Parathyroid adenoma (tissue), 2 donors: ENCODE results near the gene ST6GALNAC6.

Source experiments
- H2AFZ ChIP-seq: fragments of 300-600 bp; sonication (generic); one replicate; pipeline ENCODE4 v1.7.0; 2017; ENCODE audit warnings: antibody characterized with exemption, mild to moderate bottlenecking
- H3K27ac ChIP-seq: fragments of 300-600 bp; sonication (generic); one replicate; pipeline ENCODE4 v1.7.0; 2017
- H3K27me3 ChIP-seq: fragments of 300-600 bp; sonication (generic); one replicate; pipeline ENCODE4 v1.7.0; 2017; ENCODE audit warnings: low read length; ENCODE audit not compliant: control insufficient read depth, insufficient read depth
- H3K36me3 ChIP-seq: fragments of 300-600 bp; sonication (generic); one replicate; pipeline ENCODE4 v1.7.0; 2017; ENCODE audit warnings: low read length; ENCODE audit not compliant: control insufficient read depth, insufficient read depth
- H3K4me1 ChIP-seq: fragments of 300-600 bp; sonication (generic); one replicate; pipeline ENCODE4 v1.7.0; 2017; ENCODE audit warnings: control low read depth
- H3K4me2 ChIP-seq: fragments of 300-600 bp; sonication (generic); one replicate; pipeline ENCODE4 v1.7.0; 2017; ENCODE audit warnings: low read length
- H3K4me3 ChIP-seq: fragments of 300-600 bp; sonication (generic); one replicate; pipeline ENCODE4 v1.7.0; 2017; ENCODE audit warnings: low read depth, low read length
- H3K79me2 ChIP-seq: fragments of 300-600 bp; sonication (generic); one replicate; pipeline ENCODE4 v1.7.0; 2017; ENCODE audit warnings: control low read depth
- H3K9ac ChIP-seq: fragments of 300-600 bp; sonication (generic); one replicate; pipeline ENCODE4 v1.7.0; 2017; ENCODE audit warnings: mild to moderate bottlenecking
- H3K9me3 ChIP-seq: fragments of 300-600 bp; sonication (generic); one replicate; pipeline ENCODE4 v1.7.0; 2017; ENCODE audit warnings: low read length; ENCODE audit not compliant: control insufficient read depth
- TF ChIP-seq, protein P1 (sequence below): fragments of 300-600 bp; sonication (generic); IDR thresholded peaks from one replicate; pipeline ENCODE4 v1.7.0; 2017; ENCODE audit warnings: antibody characterized with exemption, mild to moderate bottlenecking
- donor health status: primary hyperparathyroidism.

The ST6GALNAC6 gene

DNA sequence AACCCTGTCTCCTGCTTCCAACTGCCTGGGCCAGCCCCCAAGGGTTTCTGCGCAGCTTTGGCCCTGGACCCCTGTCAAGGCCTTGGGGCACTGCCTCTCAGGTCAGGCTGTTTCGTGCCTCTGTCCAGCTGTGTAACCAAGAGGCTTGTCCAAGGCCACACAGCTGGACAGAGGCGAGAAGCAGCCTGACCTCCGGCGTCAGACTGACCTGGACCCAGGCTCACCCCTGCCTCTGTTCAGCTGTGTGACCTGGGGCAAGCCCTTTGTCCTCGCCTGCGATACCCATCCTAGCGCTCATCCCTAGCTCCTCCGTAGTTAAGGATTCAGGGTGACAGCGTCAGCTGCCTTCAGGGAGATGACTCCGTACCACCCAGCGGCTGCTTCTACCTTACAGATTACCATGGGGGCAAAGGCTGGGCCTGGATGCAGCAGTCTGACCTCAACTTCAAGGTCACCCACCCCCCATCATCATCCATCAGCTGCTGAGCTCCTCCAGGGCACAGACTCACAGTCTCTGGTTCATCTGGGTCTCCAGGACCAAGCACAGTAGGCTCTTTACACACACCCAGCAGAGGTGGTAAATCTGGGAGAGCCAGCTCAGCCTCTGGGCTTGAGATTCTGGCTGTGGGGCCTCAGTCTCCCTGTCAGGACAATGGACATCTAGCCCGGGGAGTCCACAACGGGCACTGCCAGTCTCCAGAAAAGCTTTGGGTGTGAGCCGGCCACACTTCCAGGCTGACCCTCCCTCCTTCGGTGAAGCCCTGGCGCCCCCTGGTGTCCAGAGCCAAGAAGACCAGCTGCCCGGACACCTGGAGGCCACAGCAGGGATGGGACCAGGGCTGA is 29.9 kb downstream of the ST6GALNAC6 start:
- TF ChIP-seq, protein P1, sequence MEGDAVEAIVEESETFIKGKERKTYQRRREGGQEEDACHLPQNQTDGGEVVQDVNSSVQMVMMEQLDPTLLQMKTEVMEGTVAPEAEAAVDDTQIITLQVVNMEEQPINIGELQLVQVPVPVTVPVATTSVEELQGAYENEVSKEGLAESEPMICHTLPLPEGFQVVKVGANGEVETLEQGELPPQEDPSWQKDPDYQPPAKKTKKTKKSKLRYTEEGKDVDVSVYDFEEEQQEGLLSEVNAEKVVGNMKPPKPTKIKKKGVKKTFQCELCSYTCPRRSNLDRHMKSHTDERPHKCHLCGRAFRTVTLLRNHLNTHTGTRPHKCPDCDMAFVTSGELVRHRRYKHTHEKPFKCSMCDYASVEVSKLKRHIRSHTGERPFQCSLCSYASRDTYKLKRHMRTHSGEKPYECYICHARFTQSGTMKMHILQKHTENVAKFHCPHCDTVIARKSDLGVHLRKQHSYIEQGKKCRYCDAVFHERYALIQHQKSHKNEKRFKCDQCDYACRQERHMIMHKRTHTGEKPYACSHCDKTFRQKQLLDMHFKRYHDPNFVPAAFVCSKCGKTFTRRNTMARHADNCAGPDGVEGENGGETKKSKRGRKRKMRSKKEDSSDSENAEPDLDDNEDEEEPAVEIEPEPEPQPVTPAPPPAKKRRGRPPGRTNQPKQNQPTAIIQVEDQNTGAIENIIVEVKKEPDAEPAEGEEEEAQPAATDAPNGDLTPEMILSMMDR, result peak; percentile 67
- Histone ChIP-seq H2AFZ (no peak overlapping the region), H3K4me3 (no peak overlapping the region), H3K36me3 (no peaks in the 10 kb centered on the region), H3K27me3 (no peaks in the 10 kb centered on the region), H3K27ac (no peak overlapping the region), H3K4me1 (peaks cover 11% of the 10 kb centered on the region), H3K9me3 (no peaks in the 10 kb centered on the region), H3K79me2 (no peaks in the 10 kb centered on the region), H3K4me2 (no peak overlapping the region), H3K9ac (no peak overlapping the region)

DNA sequence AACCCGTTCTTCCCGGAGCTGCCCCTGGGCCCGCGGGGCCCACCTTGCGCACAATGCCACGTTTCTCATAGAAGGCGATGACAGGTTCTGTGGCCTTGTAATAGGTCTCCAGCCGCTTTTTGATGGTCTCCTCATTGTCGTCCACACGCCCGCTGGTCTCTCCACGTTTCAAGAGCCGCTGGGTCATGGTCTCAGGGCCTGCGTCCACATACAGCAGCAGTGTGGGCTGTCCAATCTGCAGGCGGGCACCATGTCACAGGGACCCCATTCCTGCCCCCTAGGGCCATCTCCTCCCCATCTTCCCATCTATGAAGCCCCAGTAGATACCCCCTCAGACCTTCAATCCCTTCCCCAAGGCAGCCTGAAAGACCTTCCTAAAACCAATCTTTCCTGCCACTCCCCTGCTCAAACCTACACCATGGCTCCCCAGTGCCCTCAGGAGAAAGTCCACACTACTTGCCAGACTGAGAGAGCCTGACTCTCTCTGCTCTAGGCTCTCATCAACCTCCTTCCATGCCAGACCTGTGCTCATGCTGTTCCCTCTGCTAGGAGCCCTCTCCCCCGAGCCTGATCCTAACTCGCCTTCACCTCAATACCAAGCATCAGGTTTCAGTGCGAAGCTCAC is 31.0 kb downstream of the ST6GALNAC6 start:
- no peak overlapping the region for H3K4me3 ChIP-seq
- H3K36me3 ChIP-seq, result no peaks in the 10 kb centered on the region
- no peaks in the 10 kb centered on the region for H3K79me2 ChIP-seq
- peaks cover 11% of the 10 kb centered on the region for H3K4me1 ChIP-seq
- H3K9ac ChIP-seq, result no peak overlapping the region
- TF ChIP-seq, protein P1, result no peak
- H2AFZ ChIP-seq, result no peak overlapping the region
- H3K9me3 ChIP-seq, result no peaks in the 10 kb centered on the region
- no peaks in the 10 kb centered on the region for H3K27me3 ChIP-seq
- no peak overlapping the region for H3K27ac ChIP-seq
- no peak overlapping the region for H3K4me2 ChIP-seq

DNA sequence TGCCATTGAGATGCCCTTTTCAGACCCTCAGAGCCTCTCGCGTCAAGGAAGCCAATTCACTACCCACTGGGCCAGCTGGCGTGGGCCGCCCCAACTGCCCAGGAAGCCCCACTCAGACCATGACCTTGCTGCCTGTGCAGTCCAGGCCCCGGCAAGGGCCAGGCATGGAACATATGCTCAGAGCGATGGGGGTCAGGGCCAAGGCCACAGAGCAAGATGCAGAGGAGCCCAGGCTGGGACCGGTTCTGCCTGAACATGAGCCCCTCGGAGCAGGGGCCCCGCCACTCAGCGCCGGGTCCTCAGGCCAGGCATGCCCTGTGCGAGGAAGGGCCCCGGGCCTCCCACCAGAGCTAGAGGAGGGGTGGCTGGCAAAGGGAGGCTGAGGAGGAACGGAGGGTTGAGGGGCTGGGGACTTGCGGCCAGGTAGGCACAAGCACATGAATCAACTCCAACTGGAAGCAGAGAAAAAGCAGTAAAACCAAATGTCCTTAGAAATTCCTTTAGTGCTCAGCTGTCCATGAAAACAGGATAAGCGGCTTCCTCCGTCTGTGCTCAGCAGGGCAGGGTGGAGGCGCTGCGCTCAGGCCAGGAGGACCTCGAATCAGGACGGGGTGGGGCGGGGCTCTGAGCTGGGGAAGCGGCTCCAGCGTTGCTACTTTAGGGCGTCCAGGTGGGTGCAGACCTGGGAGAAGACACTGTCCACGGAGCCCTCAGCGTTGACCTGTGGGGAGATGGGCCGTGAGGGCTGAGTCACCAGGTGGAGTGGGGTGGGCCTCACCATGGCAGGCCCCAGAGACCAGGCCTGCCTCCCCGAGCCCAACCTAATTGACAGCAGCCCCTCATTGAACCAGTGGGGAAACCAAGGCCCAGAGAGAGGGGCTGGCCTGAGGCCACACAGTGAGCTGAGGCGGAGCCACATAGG is 31.8 kb downstream of the ST6GALNAC6 start:
- no peaks in the 10 kb centered on the region for H3K9me3 ChIP-seq
- H3K4me2 ChIP-seq, result no peak overlapping the region
- TF ChIP-seq, protein P1, result no peak
- H3K4me1 ChIP-seq, result peaks cover 11% of the 10 kb centered on the region
- no peaks in the 10 kb centered on the region for H3K79me2 ChIP-seq
- H3K4me3 ChIP-seq, result no peak overlapping the region
- no peaks in the 10 kb centered on the region for H3K27me3 ChIP-seq
- no peak overlapping the region for H2AFZ ChIP-seq
- H3K9ac ChIP-seq, result no peak overlapping the region
- no peaks in the 10 kb centered on the region for H3K36me3 ChIP-seq
- no peak overlapping the region for H3K27ac ChIP-seq

DNA sequence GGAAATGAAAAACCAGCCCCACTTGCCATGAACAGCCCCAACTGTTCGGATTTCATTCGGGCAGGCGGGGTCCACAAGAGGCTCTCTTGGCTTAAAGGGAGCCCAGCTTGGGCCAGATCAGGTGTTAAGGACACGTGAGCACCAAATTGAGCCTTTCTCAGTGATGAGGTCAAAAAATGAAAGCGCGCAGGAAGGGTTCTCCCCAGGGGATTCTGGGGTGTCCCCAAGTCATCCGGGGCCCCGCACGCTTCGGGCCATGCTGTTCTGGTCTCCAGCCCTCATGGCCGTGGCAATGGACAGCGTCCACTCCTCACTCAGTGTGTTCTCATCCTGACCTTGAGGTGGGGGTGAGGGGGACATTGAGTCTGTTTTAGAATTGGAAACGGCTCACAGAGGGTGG is 32.9 kb downstream of the ST6GALNAC6 start:
- Histone ChIP-seq H3K4me3 (no peak overlapping the region), H3K9ac (no peak overlapping the region), H3K79me2 (no peaks in the 10 kb centered on the region), H2AFZ (no peak overlapping the region), H3K4me2 (no peak overlapping the region), H3K9me3 (no peaks in the 10 kb centered on the region), H3K36me3 (no peaks in the 10 kb centered on the region), H3K27me3 (no peaks in the 10 kb centered on the region), H3K4me1 (peaks cover 11% of the 10 kb centered on the region), H3K27ac (no peak overlapping the region)
- TF ChIP-seq, protein P1, result no peak
